Motor neuron (in vitro differentiated cells): ENCODE data around the gene TMEM231. TPM values are rescaled to one million over a fixed set of nuclear protein-coding genes. Genes with fewer than 3 reads are reported as not detected.

ENCODE experiments used
- ATAC-seq, 8 experiments: fragments of 200-7000 bp; cut with Tn5 transposase; replicated peaks in 6 of 8; 2 replicates each; pipeline ENCODE4 v1.8.0; 2021; ENCODE audit warnings: mild to moderate bottlenecking in 8 of 8, moderate library complexity in 8 of 8
- H3K27ac ChIP-seq, 2 donors: fragments of 250-450 bp; sonication (Bioruptor Pico); 2 replicates each; pipeline ENCODE4 v1.9.0; 2021; ENCODE audit warnings: antibody characterized with exemption in 2 of 2, mild to moderate bottlenecking in 2 of 2, moderate library complexity in 1 of 2
- H3K4me1 ChIP-seq, 2 donors: fragments of 250-450 bp; sonication (Bioruptor Pico); replicated peaks in 1 of 2; 2 replicates each; pipeline ENCODE4 v1.6.1; 2021; ENCODE audit warnings: antibody characterized with exemption in 2 of 2, mild to moderate bottlenecking in 2 of 2, moderate library complexity in 1 of 2
- H3K4me3 ChIP-seq, 5 donors: fragments of 250-450 bp; sonication (Bioruptor Pico); 2 replicates each; pipeline ENCODE4 v1.9.0; 2021; ENCODE audit warnings: antibody characterized with exemption in 5 of 5, mild to moderate bottlenecking in 5 of 5, moderate library complexity in 4 of 5
- WGBS, 10 experiments: fragments of 450-650 bp; shearing (Covaris generic); methylation state at CpG; one replicate each; pipeline ENCODE4 v1.0.0; 2022; 5-methylcytosine and 5-hydroxymethylcytosine counted together
- in situ Hi-C, 9 experiments: fragments of 400-800 bp; cut with MboI; loops; one replicate each; pipeline ENCODE4 v1.15.0; 2021; ENCODE audit warnings: low sequenced_read_pairs in 9 of 9, low pct_unique_long_range_greater_than_20kb in 2 of 9; ENCODE audit not compliant: unreplicated experiment in 9 of 9
- total RNA-seq, 8 experiments: library from RNA; unstranded; fragments of 300-600 nt; gene quantifications; 2 replicates each; pipeline versions ENCODE4 v1.2.3 to v1.2.4, GENCODE V29; 2022

Gene TMEM231
- total RNA-seq, 8 experiments from 2014 or later, result 7.8 to 66.5 (median 12.7) TPM

- Histone ChIP-seq H3K27ac (no peak overlapping the region), H3K4me3 (no peak overlapping the region), H3K4me1 (no peaks in the 10 kb centered on the region)
- in situ Hi-C loops, result no loop called here
- WGBS, 10 experiments, result 67 to 100% (median 98%) methylated on average over 1 to 3 of the region's 4 CpGs; no CpG with 5 or more reads in 2 of the 10 experiments
- ATAC-seq, result no peak
Measured at GRCh38 chr16:75537776-75538175, 18.3 kb downstream of the TMEM231 start.

- Histone ChIP-seq H3K27ac (no peak within 1 kb of the TSS), H3K4me1 (no peaks in the 10 kb centered on the region), H3K4me3 (no peak within 1 kb of the TSS)
- in situ Hi-C loops, result no loop called here
- WGBS, 10 experiments, result 100% methylated on average over 3 to 4 of the region's 7 CpGs; no CpG with 5 or more reads in 8 of the 10 experiments
- peak in 1 of 8 experiments; percentile 28 for ATAC-seq
Measured at GRCh38 chr16:75535901-75536300, 20.2 kb downstream of the TMEM231 start, which contains the start of gene CHST5. Gene CHST5, minus strand, starts transcription at chr16:75536108. Its CDS starts 5,724 bp downstream, at chr16:75530384.

DNA sequence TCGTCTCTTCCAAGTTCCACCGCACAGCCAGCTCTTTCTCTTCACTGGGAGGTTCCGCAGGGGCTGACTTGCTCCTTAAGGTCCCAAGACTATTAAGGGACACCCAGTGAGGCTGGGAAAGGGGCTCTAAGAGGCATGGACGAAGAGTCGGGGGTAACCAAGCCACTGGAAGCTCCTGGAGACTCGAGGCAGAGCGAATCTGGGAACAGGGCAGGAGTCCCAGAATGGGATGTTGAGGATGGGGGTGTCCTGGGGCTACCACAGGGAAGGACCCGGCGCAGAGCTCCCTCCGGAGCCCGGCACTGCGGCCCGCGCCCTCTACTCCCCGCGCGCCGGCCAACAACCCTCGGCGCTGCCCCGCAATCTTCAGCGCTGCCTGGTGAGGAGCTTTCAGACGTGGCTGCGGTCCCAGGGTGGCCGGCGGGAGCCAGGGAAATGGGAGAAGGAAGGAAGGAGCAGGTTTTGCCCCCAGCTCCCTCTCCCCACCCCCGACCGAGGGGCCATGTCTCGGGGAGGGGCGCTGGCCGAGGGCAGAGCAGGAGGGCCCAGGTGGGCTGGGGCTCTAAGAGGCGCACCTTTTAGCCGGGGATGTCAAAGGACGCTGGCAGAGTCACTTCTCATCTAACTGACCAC, 20.7 kb downstream of the TMEM231 start:
- no peak for ATAC-seq
- in situ Hi-C loops, result no loop called here
- Histone ChIP-seq H3K4me3 (no peak overlapping the region), H3K4me1 (no peaks in the 10 kb centered on the region), H3K27ac (no peak overlapping the region)
- WGBS, 10 experiments, result 20 to 96% methylated on average over 1 to 4 of the region's 34 CpGs; no CpG with 5 or more reads in 8 of the 10 experiments

GRCh38 chr16:75534560-75535205, 21.4 kb downstream of the TMEM231 start:
- no peak overlapping the region for H3K4me3 ChIP-seq
- WGBS, 10 experiments, result 63 to 97% (median 88%) methylated on average over 3 to 9 of the region's 19 CpGs; no CpG with 5 or more reads in 4 of the 10 experiments
- in situ Hi-C loops, result no loop called here
- ATAC-seq, result no peak
- no peak overlapping the region for H3K27ac ChIP-seq
- H3K4me1 ChIP-seq, result no peaks in the 10 kb centered on the region

DNA sequence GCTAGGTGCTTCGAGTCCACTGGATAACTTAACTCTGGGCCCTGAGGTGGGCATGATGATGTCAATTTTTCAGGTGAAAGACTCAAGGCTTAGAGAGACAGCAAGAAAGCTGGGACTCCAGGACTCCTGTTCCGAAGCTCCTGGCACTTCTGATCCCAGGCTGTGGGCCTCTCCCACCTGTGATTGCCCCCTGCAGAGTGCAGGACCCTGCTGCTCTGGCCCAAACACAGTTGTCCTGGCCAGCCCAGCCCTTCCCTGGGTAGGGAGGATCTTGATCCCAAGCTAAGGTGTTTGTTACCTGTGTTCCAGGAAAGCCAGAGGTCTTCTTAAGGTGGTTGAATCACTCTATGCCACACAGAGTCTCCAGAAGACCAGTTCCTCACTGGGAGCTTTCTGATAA, 23.3 kb downstream of the TMEM231 start:
- ATAC-seq, result no peak
- in situ Hi-C loops, result no loop called here
- no peaks in the 10 kb centered on the region for H3K4me1 ChIP-seq
- no peak overlapping the region for H3K27ac ChIP-seq
- 60 to 100% (median 95%) methylated on average over 1 to 2 of the region's 2 CpGs; no CpG with 5 or more reads in 6 of the 10 experiments for WGBS, 10 experiments
- no peak overlapping the region for H3K4me3 ChIP-seq

GRCh38 chr16:75532142-75532765, 23.8 kb downstream of the TMEM231 start:
- no peaks in the 10 kb centered on the region for H3K4me1 ChIP-seq
- WGBS, 10 experiments, result 20 to 90% (median 77%) methylated on average over 1 to 3 of the region's 8 CpGs; no CpG with 5 or more reads in 6 of the 10 experiments
- no peak overlapping the region for H3K4me3 ChIP-seq
- H3K27ac ChIP-seq, result no peak overlapping the region
- in situ Hi-C loops, result no loop called here
- no peak for ATAC-seq

GRCh38 chr16:75529959-75530358, 26.1 kb downstream of the TMEM231 start:
- 60 to 100% (median 93%) methylated on average over 2 to 10 of the region's 29 CpGs; no CpG with 5 or more reads in 4 of the 10 experiments for WGBS, 10 experiments
- no peak for ATAC-seq
- Histone ChIP-seq H3K4me1 (no peaks in the 10 kb centered on the region), H3K27ac (no peak overlapping the region), H3K4me3 (no peak overlapping the region)
- in situ Hi-C loops, result no loop called here

- no peak overlapping the region for H3K4me3 ChIP-seq
- no peaks in the 10 kb centered on the region for H3K4me1 ChIP-seq
- no peak for ATAC-seq
- in situ Hi-C loops, result no loop called here
- no peak overlapping the region for H3K27ac ChIP-seq
- WGBS, 10 experiments, result 20 to 100% (median 89%) methylated on average over 2 to 38 of the region's 81 CpGs; no CpG with 5 or more reads in 5 of the 10 experiments
Measured at GRCh38 chr16:75529056-75529905, 26.8 kb downstream of the TMEM231 start.

GRCh38 chr16:75527825-75528299, 28.2 kb downstream of the TMEM231 start:
- 80 to 100% (median 92%) methylated on average over 1 to 2 of the region's 5 CpGs; no CpG with 5 or more reads in 6 of the 10 experiments for WGBS, 10 experiments
- Histone ChIP-seq H3K27ac (no peak overlapping the region), H3K4me3 (no peak overlapping the region), H3K4me1 (no peaks in the 10 kb centered on the region)
- in situ Hi-C loops, result no loop called here
- peak in 2 of 8 experiments; percentile 68 to 96 for ATAC-seq

DNA sequence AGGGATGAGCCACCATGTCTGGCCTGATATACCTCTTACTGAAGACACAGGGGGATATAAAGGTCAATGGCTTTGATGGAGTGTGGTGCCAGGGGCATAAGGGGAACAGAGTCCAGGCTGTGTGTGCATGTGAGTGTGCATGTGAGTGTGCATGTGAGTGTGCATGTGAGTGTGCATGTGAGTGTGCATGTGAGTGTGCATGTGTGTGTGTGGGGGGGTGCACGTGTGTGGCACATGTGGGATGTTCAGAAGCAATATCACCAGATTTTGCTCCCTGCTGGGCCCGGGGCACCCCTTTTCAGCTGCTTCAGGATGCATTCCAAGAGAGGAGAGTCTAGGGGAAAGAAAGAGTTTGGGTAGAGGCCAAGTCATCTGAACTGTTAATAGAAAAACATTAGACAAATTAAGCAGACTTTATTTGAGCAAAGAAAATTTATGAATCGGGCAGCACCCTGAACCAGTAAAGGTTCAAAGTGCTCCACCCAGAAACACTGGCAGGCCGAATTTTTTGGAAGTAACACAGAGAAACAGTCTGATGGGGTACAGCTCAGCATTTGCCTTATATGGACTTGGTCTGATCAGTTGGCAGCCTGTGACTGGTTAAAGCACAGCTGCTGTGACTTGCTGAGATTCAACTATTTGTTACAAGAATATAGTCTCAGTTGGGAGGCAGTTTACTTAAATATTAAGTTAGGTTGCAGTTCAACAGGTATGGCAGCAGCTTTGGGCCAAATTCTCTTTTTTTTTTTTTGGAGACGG, 29.8 kb downstream of the TMEM231 start:
- H3K27ac ChIP-seq, result no peak overlapping the region
- no peak overlapping the region for H3K4me3 ChIP-seq
- WGBS, 10 experiments, result 20 to 100% (median 48%) methylated on average over 1 to 4 of the region's 5 CpGs; no CpG with 5 or more reads in 2 of the 10 experiments
- no peaks in the 10 kb centered on the region for H3K4me1 ChIP-seq
- in situ Hi-C loops, result no loop called here
- no peak for ATAC-seq

GRCh38 chr16:75519175-75519574, 36.9 kb downstream of the TMEM231 start:
- no peak overlapping the region for H3K4me3 ChIP-seq
- peaks cover 0 to 4% of the 10 kb centered on the region in 2 donors for H3K4me1 ChIP-seq
- no peak for ATAC-seq
- no peak overlapping the region for H3K27ac ChIP-seq
- 67 to 100% (median 86%) methylated on average over 1 to 3 of the region's 6 CpGs; no CpG with 5 or more reads in 3 of the 10 experiments for WGBS, 10 experiments
- in situ Hi-C loops, result loop anchor here in 1 of 9 experiments (25.0 kb wide), 1 partner anchor 243 kb away; no protein-coding TSS in a partner anchor
